Endothelial cell (in vitro differentiated cells): ENCODE measurements around the gene TM4SF20. TPM values are rescaled to one million over a fixed set of nuclear protein-coding genes. Genes with fewer than 3 reads are reported as not detected.
A peak's percentile ranks its signal among the peaks of the same experiment; 100 is the strongest.

Experiments used
- DNase-seq: peaks from one replicate; pipeline ENCODE4 v3.0.0; 2021; ENCODE audit warnings: low spot score
- H3K27ac Mint-ChIP-seq: one replicate; pipeline ENCODE4 v1.8.0; 2021; ENCODE audit warnings: mixed read lengths, inconsistent platforms; ENCODE audit not compliant: unreplicated experiment
- H3K27me3 Mint-ChIP-seq: one replicate; pipeline ENCODE4 v1.8.0; 2021; ENCODE audit warnings: mild to moderate bottlenecking, moderate library complexity, mixed read lengths, inconsistent platforms; ENCODE audit not compliant: unreplicated experiment
- H3K36me3 Mint-ChIP-seq: one replicate; pipeline ENCODE4 v1.8.0; 2021; ENCODE audit warnings: mild to moderate bottlenecking, low read depth, mixed read lengths, inconsistent platforms; ENCODE audit not compliant: unreplicated experiment
- H3K4me1 Mint-ChIP-seq: one replicate; pipeline ENCODE4 v1.8.0; 2021; ENCODE audit warnings: mild to moderate bottlenecking, mixed read lengths, inconsistent platforms; ENCODE audit not compliant: unreplicated experiment
- H3K4me3 Mint-ChIP-seq: one replicate; pipeline ENCODE4 v1.8.0; 2021; ENCODE audit warnings: mild to moderate bottlenecking, mixed read lengths, inconsistent platforms; ENCODE audit not compliant: unreplicated experiment
- H3K9me3 Mint-ChIP-seq: one replicate; pipeline ENCODE4 v1.8.0; 2021; ENCODE audit warnings: mixed read lengths, inconsistent platforms; ENCODE audit not compliant: unreplicated experiment
- CTCF ChIP-seq: fragments of 200-600 bp; sonication (generic); IDR thresholded peaks from one replicate; pipeline ENCODE4 v1.5.0; 2021; ENCODE audit warnings: antibody characterized with exemption; ENCODE audit not compliant: unreplicated experiment
- total RNA-seq: library from RNA; stranded (reverse); fragmentation: NEBNext Ultra II Directional; extraction: Animal tissue kit (Norgen Biotek cat#: 25700); gene quantifications from one replicate; pipeline ENCODE4 v1.2.1, GENCODE V29; 2021; ENCODE audit not compliant: unreplicated experiment

The TM4SF20 gene
- total RNA-seq, 1 donor from 2014 or later = not detected

- no peak overlapping the region for H3K27ac Mint-ChIP-seq
- no peaks in the 10 kb centered on the region for H3K9me3 Mint-ChIP-seq
- DNase-seq = no peak
- peaks cover 9% of the 10 kb centered on the region for H3K4me1 Mint-ChIP-seq
- peak; percentile 22 for TF ChIP-seq CTCF
- H3K27me3 Mint-ChIP-seq = no peaks in the 10 kb centered on the region
- no peak overlapping the region for H3K4me3 Mint-ChIP-seq
- no peaks in the 10 kb centered on the region for H3K36me3 Mint-ChIP-seq
Measured at GRCh38 chr2:227363756-227364155, 15.3 kb downstream of the TM4SF20 start.

DNA sequence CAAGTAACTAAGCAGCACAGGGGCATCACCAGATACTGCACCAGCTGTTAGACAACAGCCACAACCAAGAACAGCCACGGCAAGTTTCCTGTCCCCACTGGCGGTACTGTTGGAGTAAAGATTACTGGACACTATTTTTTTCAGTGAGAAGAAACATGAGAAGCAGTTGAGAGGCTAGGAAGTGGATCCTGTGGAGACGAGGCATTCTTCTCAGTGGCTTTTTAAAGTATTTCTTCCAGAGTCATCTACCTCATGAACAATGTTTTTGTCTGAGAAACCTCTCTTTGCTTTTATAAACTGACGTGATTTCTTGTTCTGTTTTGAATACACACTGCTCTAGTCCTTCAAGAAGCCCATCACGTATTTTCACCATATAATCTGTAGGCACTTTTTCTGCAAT is 18.8 kb downstream of the TM4SF20 start:
- no peaks in the 10 kb centered on the region for H3K9me3 Mint-ChIP-seq
- no peaks in the 10 kb centered on the region for H3K27me3 Mint-ChIP-seq
- H3K27ac Mint-ChIP-seq = no peak overlapping the region
- no peak for DNase-seq
- H3K36me3 Mint-ChIP-seq = peaks cover 16% of the 10 kb centered on the region
- H3K4me1 Mint-ChIP-seq = peaks cover 9% of the 10 kb centered on the region
- H3K4me3 Mint-ChIP-seq = no peak overlapping the region
- no peak for TF ChIP-seq CTCF

GRCh38 chr2:227351639-227352038 is 27.5 kb downstream of the TM4SF20 start:
- H3K4me1 Mint-ChIP-seq = no peaks in the 10 kb centered on the region
- no peaks in the 10 kb centered on the region for H3K9me3 Mint-ChIP-seq
- no peaks in the 10 kb centered on the region for H3K27me3 Mint-ChIP-seq
- H3K36me3 Mint-ChIP-seq = peaks cover 10% of the 10 kb centered on the region
- no peak for TF ChIP-seq CTCF
- no peak for DNase-seq
- H3K4me3 Mint-ChIP-seq = no peak overlapping the region
- H3K27ac Mint-ChIP-seq = no peak overlapping the region

GRCh38 chr2:227349989-227350612 is 29.0 kb downstream of the TM4SF20 start:
- no peak for DNase-seq
- no peak for TF ChIP-seq CTCF
- Mint-ChIP-seq H3K4me3 (no peak overlapping the region), H3K9me3 (no peaks in the 10 kb centered on the region), H3K36me3 (no peaks in the 10 kb centered on the region), H3K27me3 (no peaks in the 10 kb centered on the region), H3K27ac (no peak overlapping the region), H3K4me1 (no peaks in the 10 kb centered on the region)

DNA sequence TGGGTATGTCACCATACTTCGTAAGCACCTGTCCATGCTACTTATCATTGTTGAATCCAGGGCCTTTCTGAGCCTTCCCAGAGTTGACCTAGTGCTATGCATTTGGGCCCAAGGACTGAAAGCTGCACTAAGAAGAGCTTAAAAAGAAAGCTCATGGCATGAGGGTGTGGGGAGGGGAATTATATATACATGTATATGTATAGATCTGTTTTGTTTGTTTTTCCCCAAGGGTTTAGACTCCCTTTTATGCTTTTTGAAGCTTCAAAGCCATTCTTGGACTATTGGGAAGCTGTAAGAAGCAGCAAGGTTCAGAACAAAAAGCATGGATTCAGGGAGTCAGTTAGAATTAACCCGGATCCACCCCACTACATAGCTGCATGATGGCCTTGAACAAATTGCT is 30.8 kb downstream of the TM4SF20 start:
- no peak overlapping the region for H3K4me3 Mint-ChIP-seq
- H3K9me3 Mint-ChIP-seq = no peaks in the 10 kb centered on the region
- no peak overlapping the region for H3K27ac Mint-ChIP-seq
- no peaks in the 10 kb centered on the region for H3K4me1 Mint-ChIP-seq
- H3K27me3 Mint-ChIP-seq = no peaks in the 10 kb centered on the region
- no peaks in the 10 kb centered on the region for H3K36me3 Mint-ChIP-seq
- no peak for TF ChIP-seq CTCF
- no peak for DNase-seq
